Naive B cell (primary cell): ENCODE results near the gene ZNF70. TPM values are rescaled to one million over a fixed set of nuclear protein-coding genes. Genes with fewer than 3 reads are reported as not detected.
A peak's percentile ranks its signal among the peaks of the same experiment; 100 is the strongest.

Source experiments
- ATAC-seq, 2 donors: fragments of 150-1000 bp; cut with Tn5 transposase; 2 replicates each; pipeline ENCODE4 v1.10.0; 2021; ENCODE audit warnings: low read depth in 2 of 2, mild to moderate bottlenecking in 2 of 2, moderate library complexity in 2 of 2
- DNase-seq: peaks from one replicate; pipeline ENCODE4 v3.0.0; 2022
- H3K27ac Mint-ChIP-seq, 6 donors: one replicate each; pipeline ENCODE4 v1.8.0; 2020 to 2022; ENCODE audit warnings: mild to moderate bottlenecking in 6 of 6, mixed read lengths in 6 of 6, moderate library complexity in 5 of 6, inconsistent platforms in 2 of 6
- H3K27me3 Mint-ChIP-seq, 3 donors: one replicate each; pipeline ENCODE4 v1.8.0; 2021 to 2022; ENCODE audit warnings: mixed read lengths in 3 of 3, mild to moderate bottlenecking in 1 of 3
- H3K36me3 Mint-ChIP-seq, 2 donors: one replicate each; pipeline ENCODE4 v1.8.0; 2020 to 2022; ENCODE audit warnings: mixed read lengths in 2 of 2, inconsistent platforms in 1 of 2, mild to moderate bottlenecking in 1 of 2
- H3K4me1 Mint-ChIP-seq, 3 donors: one replicate each; pipeline ENCODE4 v1.8.0; 2020 to 2022; ENCODE audit warnings: mixed read lengths in 3 of 3, inconsistent platforms in 1 of 3, mild to moderate bottlenecking in 1 of 3, moderate library complexity in 1 of 3
- H3K4me3 Mint-ChIP-seq, 8 donors: one replicate each; pipeline ENCODE4 v1.8.0; 2020 to 2022; ENCODE audit warnings: mild to moderate bottlenecking in 8 of 8, mixed read lengths in 8 of 8, moderate library complexity in 8 of 8, inconsistent platforms in 2 of 8
- H3K9me3 Mint-ChIP-seq, 7 donors: one replicate each; pipeline ENCODE4 v1.8.0; 2020 to 2022; ENCODE audit warnings: mixed read lengths in 7 of 7, mild to moderate bottlenecking in 5 of 7, inconsistent platforms in 2 of 7, moderate library complexity in 1 of 7
- polyA plus RNA-seq, 6 donors: library from polyadenylated mRNA; unstranded; fragments of 300-500 nt; fragmentation: Illumina TruSeq; gene quantifications; one replicate each; pipeline ENCODE4 v1.2.3, GENCODE V29; 2021; ENCODE audit warnings: low read depth in 6 of 6

The ZNF70 gene
- polyA plus RNA-seq, 6 donors from 2014 or later = 0.22 to 1.0 (median 0.47) TPM; not detected in 1

DNA sequence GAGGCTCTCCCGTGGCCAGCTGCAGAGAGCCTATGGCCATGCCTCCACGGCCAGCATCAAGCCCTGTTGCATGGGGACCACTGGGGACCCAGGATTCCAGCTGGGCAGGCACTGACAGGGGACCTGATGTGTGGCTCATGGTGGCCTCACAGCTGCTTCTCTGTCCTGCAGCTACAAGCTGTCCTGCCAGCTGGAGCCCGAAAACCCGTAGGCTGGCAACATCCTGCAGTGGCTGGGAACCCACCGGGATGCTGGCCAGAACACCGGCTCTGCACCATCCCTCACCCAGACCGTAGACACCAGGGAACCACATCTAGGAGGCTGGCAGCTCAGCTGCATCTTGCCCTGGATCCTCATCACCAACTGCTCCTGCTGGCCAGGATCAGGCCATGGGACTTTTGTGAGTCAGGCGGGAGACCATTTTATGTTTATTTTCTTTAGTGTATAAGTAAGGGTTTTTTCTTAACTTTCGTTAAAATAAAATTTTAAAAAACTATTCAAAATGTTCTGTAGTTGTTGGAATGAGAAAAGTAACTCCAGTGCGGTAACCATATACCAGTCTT lies 52.2 kb downstream of the ZNF70 start:
- no peaks in the 10 kb centered on the region for H3K27me3 Mint-ChIP-seq
- H3K27ac Mint-ChIP-seq = peak overlapping the region in 2 of 6 donors; percentile 88 to 98
- no peak for DNase-seq
- ATAC-seq = no peak
- peak overlapping the region in 2 of 8 donors; percentile 56 to 59 for H3K4me3 Mint-ChIP-seq
- H3K9me3 Mint-ChIP-seq = no peaks in the 10 kb centered on the region
- H3K36me3 Mint-ChIP-seq = peaks cover 15 to 22% of the 10 kb centered on the region in 2 donors
- peaks cover 26 to 39% (median 31%) of the 10 kb centered on the region in 3 donors for H3K4me1 Mint-ChIP-seq

DNA sequence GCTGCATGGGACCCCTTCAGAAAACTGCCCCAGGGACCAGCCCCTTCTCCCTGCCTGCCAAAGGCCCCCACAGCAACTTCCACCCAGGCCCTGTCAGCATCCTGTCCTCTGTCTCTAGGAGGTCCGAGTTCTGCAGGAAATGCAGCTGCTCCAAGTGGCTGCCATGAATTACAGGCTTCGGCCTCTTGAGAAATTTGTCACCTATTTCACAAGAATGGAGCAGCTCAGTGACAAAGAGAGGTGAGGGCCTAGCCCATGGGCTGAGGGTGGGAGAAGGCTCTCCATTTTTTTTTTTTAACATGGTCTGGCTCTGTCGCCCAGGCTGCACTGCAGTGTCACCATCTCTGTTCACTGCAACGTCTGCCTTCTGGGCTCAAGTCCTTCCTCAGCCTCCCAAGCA lies 52.8 kb downstream of the ZNF70 start:
- Mint-ChIP-seq H3K4me3 (peak overlapping the region in 2 of 8 donors; percentile 51 to 59), H3K27ac (peak overlapping the region in 2 of 6 donors; percentile 89 to 98), H3K27me3 (no peaks in the 10 kb centered on the region), H3K36me3 (peaks cover 15 to 22% of the 10 kb centered on the region in 2 donors), H3K4me1 (peaks cover 26 to 38% (median 26%) of the 10 kb centered on the region in 3 donors), H3K9me3 (no peaks in the 10 kb centered on the region)
- ATAC-seq (no peak), DNase-seq (no peak)

DNA sequence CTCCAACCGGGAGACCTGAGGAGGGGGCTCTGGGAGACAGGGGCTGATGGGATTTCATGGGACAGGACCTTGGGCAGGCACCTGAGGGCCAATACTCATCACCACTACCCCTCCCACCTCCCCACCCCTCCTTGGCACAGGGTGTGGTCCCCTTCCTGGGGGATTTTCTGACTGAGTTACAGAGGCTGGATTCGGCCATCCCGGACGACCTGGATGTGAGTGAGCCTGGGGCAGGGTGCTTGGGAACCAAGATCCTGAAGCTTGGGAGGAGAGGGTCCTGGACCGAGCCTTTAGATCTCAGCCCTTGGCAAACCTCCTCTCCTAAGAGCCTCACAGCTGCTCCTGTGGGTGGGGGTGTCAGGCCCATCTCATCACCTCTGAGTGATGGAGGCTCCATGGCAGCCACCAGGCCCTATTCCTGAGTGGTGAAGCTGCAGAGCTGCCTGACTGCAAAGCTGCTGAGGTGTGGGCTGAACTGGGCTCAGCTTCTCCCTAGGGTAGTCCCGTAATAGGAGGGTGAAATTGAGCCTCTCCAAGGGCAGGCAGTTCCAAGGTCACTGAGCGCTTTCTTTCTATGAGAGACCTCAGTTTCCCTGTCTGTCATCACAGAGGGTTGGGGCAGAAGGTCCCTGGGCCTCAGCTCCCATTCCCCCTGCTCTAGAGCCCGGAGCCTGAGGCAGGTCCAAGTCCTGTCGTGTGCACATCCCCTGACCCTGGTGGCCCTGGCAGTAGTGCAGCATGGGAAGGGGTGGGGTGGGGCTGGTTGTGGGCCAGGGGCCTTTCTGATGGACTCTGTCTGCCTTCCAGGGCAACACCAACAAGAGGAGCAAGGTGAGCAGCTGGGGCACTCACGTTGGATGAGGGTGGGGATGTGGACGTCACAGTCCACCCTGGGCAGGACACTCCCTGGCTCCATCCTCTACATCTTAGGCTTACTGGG lies 53.6 kb downstream of the ZNF70 start:
- ATAC-seq (no peak), DNase-seq (no peak)
- peak overlapping the region; percentile 42 to 99 (median 98) for H3K27ac Mint-ChIP-seq
- peaks cover 14 to 18% of the 10 kb centered on the region in 2 donors for H3K36me3 Mint-ChIP-seq
- no peaks in the 10 kb centered on the region for H3K27me3 Mint-ChIP-seq
- no peaks in the 10 kb centered on the region for H3K9me3 Mint-ChIP-seq
- peaks cover 26 to 33% (median 26%) of the 10 kb centered on the region in 3 donors for H3K4me1 Mint-ChIP-seq
- peak overlapping the region in 3 of 8 donors; percentile 56 to 93 (median 88) for H3K4me3 Mint-ChIP-seq

DNA sequence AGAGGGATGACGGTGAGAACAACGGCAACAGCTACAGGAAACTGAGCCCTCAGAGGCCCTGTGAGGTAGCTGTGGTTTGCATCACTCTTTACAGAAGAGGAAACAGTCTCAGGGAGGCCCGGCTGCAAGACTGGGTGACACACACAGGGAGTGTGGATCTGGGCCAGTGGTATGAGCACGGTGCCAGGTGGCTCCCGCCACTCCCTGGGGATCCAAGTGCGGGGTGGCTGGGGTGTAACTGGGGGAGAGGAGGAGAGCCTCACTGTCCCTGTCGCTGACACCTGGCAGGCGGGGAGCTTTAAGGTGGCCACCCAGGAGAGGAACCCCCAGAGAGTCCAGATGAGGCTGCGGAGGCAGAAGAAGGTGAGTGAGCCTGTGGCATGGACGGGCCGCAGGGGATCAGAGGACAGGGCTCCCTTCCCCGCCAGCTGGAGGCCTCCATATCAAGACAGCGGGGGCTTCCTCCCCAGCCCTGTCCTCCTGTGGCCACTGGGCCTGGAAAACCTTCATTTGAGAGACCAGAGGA lies 54.5 kb downstream of the ZNF70 start:
- peaks cover 21 to 28% (median 26%) of the 10 kb centered on the region in 3 donors for H3K4me1 Mint-ChIP-seq

DNA sequence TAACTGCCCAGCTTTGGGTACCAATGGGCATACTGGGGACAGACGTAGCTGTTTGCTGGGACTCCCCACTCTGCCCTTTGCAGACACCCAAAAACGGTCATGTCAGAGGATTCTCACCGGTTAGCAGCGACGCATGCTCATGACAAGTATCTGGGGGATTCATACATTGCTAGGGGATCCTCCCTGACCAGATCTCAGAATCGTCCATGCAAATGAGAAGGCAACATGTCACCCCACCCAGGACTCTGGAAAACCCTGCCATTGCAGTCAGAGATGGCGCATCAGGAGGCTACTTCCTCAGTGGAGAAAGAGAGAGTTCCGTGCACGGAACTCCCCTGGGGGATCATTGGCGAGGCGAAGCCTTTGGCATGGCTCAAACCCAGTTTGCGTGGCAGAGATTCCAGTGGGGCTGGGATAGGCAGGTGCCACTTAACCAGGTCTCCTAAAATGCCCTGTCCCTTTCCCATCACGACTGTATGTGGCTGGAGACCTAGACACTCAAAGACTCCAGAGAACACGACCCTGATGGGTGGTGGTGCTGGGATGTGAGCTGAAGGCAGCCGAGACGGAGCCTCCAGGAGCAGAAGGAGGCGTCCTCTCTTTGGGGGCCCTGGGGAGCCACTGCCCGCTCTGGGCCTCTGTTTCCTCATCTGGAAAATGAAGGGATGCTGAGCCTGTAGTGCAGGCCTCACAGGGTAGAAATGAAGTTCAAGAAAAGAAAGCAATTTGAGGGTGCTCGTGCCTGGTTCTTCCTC lies 55.2 kb downstream of the ZNF70 start:
- peak overlapping the region; percentile 46 to 93 (median 87) for H3K4me3 Mint-ChIP-seq
- DNase-seq (no peak), ATAC-seq (no peak)
- peaks cover 4 to 8% of the 10 kb centered on the region in 2 donors for H3K36me3 Mint-ChIP-seq
- H3K4me1 Mint-ChIP-seq = peaks cover 21 to 27% (median 26%) of the 10 kb centered on the region in 3 donors
- no peaks in the 10 kb centered on the region for H3K27me3 Mint-ChIP-seq
- H3K27ac Mint-ChIP-seq = peak overlapping the region; percentile 96 to 99 (median 98)
- no peaks in the 10 kb centered on the region for H3K9me3 Mint-ChIP-seq

More for the DNA sequence above, 54.5 kb downstream of the ZNF70 start:
- ATAC-seq (peak; percentile 99), DNase-seq (peak; percentile 75)
- H3K36me3 Mint-ChIP-seq = peaks cover 5 to 9% of the 10 kb centered on the region in 2 donors
- H3K9me3 Mint-ChIP-seq = no peaks in the 10 kb centered on the region
- no peaks in the 10 kb centered on the region for H3K27me3 Mint-ChIP-seq
- H3K4me3 Mint-ChIP-seq = peak overlapping the region; percentile 46 to 93 (median 87)
- peak overlapping the region; percentile 96 to 99 (median 98) for H3K27ac Mint-ChIP-seq

DNA sequence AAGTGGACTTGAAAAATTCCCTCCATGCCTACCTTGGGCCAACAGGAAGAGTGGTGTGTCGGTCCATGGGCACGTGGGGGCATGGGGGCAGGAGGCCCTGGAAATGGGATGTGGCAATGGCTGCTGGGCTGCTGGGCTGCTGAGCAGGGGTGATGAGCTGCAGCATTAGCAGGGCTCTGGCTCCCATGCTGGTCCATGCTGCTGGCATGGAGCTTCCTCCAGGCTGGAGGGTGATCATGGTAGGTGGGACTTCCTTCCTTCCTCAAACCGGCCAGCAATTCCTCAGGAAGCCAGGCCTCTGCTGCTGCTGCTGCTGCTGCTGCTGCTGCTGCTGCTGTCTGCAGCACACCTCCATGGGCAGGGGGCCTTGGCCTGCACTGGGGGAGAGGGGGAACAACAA lies 55.8 kb downstream of the ZNF70 start:
- no peak for ATAC-seq
- Mint-ChIP-seq H3K27me3 (no peaks in the 10 kb centered on the region), H3K9me3 (no peaks in the 10 kb centered on the region), H3K36me3 (peaks cover 5 to 8% of the 10 kb centered on the region in 2 donors), H3K4me3 (peak overlapping the region in 4 of 8 donors; percentile 37 to 85 (median 54)), H3K4me1 (peaks cover 21 to 27% (median 26%) of the 10 kb centered on the region in 3 donors), H3K27ac (peak overlapping the region; percentile 41 to 99 (median 98))
- DNase-seq = no peak

DNA sequence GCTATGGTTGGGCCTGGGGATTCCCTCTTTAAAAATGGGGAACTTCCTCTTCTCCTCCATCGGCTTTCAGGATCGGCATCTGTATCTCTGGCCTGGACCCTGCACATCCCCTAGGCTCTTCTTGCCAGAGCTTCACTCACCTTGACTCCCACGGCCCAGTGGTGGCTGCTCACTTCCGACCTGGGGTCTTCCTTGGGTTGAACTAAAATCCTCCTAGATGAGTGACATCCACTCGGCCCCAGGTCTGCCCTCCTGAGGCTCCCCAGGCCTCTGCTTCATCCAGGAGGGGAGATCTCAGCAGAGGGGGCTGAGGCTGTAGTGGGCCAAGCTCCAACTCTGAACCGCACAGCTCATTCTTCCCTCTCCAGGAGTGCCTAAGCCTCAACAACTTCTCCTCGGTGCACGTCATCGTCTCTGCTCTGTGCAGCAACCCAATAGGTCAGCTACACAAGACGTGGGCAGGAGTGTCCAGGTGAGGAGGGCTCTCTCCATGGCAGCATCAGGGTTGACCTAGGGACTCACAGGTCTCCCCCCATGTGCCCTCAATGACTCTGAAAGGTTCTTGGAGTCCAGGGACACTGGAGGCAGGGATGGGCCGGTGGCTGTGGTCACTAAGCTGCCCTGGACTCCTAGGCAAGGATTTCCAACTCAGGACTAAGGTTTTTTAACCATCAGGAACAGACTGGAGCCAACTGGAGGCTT lies 56.8 kb downstream of the ZNF70 start:
- Mint-ChIP-seq H3K9me3 (no peaks in the 10 kb centered on the region), H3K36me3 (peaks cover 7 to 8% of the 10 kb centered on the region in 2 donors), H3K27ac (peak overlapping the region in 2 of 6 donors; percentile 98 to 99), H3K4me3 (peak overlapping the region in 1 of 8 donors; percentile 61), H3K27me3 (no peaks in the 10 kb centered on the region), H3K4me1 (peaks cover 21 to 27% (median 26%) of the 10 kb centered on the region in 3 donors)
- ATAC-seq (no peak), DNase-seq (no peak)

DNA sequence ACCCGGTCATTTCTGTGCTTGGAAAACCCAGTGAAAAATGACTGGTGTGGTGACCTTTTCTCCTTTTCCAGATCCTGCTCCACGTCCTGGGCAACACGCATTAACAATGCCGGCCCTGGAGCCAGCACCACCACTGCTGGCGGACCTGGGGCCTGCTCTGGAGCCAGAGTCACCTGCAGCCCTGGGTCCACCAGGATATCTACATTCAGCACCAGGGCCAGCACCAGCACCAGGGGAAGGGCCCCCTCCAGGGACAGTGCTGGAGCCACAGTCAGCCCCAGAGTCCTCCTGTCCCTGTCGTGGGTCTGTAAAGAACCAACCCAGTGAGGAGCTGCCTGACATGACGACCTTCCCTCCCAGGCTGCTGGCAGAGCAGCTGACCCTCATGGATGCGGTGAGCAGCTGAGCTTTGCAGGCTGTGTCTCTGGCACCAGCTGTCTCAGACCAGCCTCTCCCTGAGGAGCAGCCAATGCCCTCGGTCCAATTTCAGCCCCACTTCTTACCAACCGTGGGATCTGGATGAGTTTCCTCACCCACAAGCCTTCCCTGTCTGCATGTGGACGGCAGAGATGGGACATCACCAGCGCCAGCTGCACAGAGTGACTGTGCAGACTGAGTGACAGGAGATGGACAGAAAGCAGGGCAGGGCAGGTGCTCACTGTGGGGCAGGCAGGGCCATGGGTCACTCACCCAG lies 58.2 kb downstream of the ZNF70 start:
- no peaks in the 10 kb centered on the region for H3K9me3 Mint-ChIP-seq
- peaks cover 7 to 8% of the 10 kb centered on the region in 2 donors for H3K36me3 Mint-ChIP-seq
- no peak for ATAC-seq
- H3K4me1 Mint-ChIP-seq = peaks cover 21 to 27% (median 26%) of the 10 kb centered on the region in 3 donors
- peak overlapping the region in 1 of 8 donors; percentile 5 for H3K4me3 Mint-ChIP-seq
- H3K27ac Mint-ChIP-seq = peak overlapping the region in 2 of 6 donors; percentile 66 to 88
- no peaks in the 10 kb centered on the region for H3K27me3 Mint-ChIP-seq
- DNase-seq = no peak

DNA sequence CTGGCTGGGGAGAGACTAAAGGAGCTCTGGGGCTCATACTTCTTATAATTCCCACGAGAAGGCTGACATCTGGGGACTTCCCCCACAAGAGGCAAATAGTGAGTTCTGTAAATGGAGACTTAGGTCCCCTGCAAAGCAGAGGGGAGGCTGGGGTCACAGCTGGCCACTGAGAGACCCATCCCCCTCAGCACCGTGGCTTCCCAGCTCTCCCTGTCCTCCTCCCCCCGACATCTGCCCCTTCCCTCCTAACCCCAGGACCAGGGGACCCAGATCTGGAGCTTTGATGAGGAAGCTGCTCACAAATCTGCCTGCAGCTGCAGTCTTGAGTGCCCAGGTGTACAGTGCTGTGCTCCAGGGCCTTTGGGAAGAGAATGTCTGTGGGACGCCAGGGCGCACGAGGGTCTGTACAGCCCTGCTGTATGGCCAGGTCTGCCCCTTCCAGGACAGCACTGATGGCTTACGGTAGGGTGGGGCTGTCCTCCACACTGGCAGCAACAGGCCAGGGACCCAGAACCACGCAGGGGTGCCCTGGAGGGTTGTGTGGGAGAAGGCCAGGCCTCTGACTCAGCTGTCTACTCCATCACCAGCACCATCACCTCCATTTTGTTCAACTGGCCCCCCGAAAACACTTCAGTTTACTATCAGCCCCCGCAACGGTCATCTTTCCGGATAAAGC lies 59.0 kb downstream of the ZNF70 start:
- Mint-ChIP-seq H3K27ac (peak overlapping the region in 3 of 6 donors; percentile 26 to 57 (median 34)), H3K27me3 (no peaks in the 10 kb centered on the region), H3K9me3 (no peaks in the 10 kb centered on the region), H3K4me1 (peaks cover 20 to 22% (median 21%) of the 10 kb centered on the region in 3 donors), H3K4me3 (no peak overlapping the region), H3K36me3 (peaks cover 7 to 8% of the 10 kb centered on the region in 2 donors)
- DNase-seq = no peak
- ATAC-seq = no peak

DNA sequence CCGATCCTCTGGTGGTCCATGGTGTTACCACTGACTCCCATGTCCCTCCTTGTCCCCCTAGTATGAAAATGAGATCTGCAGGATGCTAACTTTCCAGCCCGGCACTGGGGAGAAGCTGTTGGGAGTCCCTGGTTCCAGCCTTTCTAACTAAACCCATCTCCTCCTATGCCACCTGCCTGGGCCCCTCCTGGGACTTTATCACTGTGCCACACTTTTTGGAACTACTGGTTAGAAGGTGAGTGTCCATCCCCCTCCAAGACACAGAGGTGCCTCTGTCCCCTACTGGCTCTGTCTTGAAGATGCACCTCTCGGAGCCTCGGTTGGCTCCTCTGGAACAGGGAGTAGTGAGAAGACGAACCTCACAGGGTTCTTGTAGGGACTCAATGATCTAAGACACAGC lies 60.2 kb downstream of the ZNF70 start, which contains the start of gene RGL4:
TSS of gene RGL4 (plus strand) at position 301 of the 400 bp plus-strand sequence. CDS start 1,018 bp downstream, outside the sequence.
- ATAC-seq (no peak), DNase-seq (no peak)
- Mint-ChIP-seq H3K4me1 (peaks cover 8 to 11% (median 9%) of the 10 kb centered on the region in 3 donors), H3K27ac (peak within 1 kb of the TSS in 5 of 6 donors; percentile 20 to 60 (median 34)), H3K36me3 (peaks cover 3 to 8% of the 10 kb centered on the region in 2 donors), H3K9me3 (no peaks in the 10 kb centered on the region), H3K27me3 (no peaks in the 10 kb centered on the region), H3K4me3 (no peak within 1 kb of the TSS)

DNA sequence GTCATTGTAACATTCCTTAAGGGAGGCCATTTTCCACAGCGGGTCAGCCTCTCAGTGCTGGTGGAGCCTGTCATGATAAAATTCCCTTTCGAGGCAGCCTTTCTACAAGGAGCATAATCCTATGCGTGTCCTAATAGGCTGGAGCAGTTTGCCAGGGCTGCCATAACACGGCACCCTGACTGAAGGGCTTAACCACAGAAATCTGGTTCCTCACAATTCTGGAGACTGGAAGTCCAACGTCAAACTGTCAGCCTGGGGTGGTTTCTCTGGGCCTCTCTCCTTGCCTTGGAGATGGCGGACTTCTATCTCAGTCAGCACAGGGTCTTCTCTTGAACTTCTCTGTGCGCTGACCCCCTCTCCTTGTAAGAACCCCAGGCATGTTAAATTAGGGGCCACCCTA lies 61.5 kb downstream of the ZNF70 start:
- H3K9me3 Mint-ChIP-seq = no peaks in the 10 kb centered on the region
- H3K4me1 Mint-ChIP-seq = peaks cover 0 to 4% (median 0%) of the 10 kb centered on the region in 3 donors
- no peak for ATAC-seq
- H3K4me3 Mint-ChIP-seq = no peak overlapping the region
- DNase-seq = no peak
- H3K27me3 Mint-ChIP-seq = no peaks in the 10 kb centered on the region
- H3K36me3 Mint-ChIP-seq = peaks cover 3 to 6% of the 10 kb centered on the region in 2 donors
- no peak overlapping the region for H3K27ac Mint-ChIP-seq
